GM23338 (cell line): ENCODE measurements around the gene ARHGEF16. TPM values are rescaled to one million over a fixed set of nuclear protein-coding genes. Genes with fewer than 3 reads are reported as not detected.

Source experiments
- ATAC-seq: fragments of 200-7000 bp; cut with Tn5 transposase; 3 replicates; pipeline ENCODE4 v1.9.1; 2020
- DNase-seq: peaks from one replicate; pipeline ENCODE4 v3.0.0-alpha.2; 2015; ENCODE audit warnings: low spot score
- H2AFZ ChIP-seq: fragments of 200-600 bp; sonication (generic); 2 replicates; pipeline ENCODE4 v1.8.0; 2016; ENCODE audit warnings: antibody characterized with exemption, mild to moderate bottlenecking, moderate library complexity
- H3F3A ChIP-seq: fragments of 200-600 bp; sonication (generic); replicated peaks from 2 replicates; pipeline ENCODE4 v1.8.0; 2017; ENCODE audit warnings: antibody characterized with exemption, mixed run types, low read depth
- H3K27ac ChIP-seq: fragments of 200-600 bp; sonication (generic); 2 replicates; pipeline ENCODE4 v1.6.1; 2016; ENCODE audit warnings: low read depth
- H3K27me3 ChIP-seq: fragments of 200-600 bp; sonication (generic); 2 replicates; pipeline ENCODE4 v1.8.0; 2016; ENCODE audit warnings: mild to moderate bottlenecking, mixed run types, moderate library complexity; ENCODE audit not compliant: insufficient read depth
- H3K36me3 ChIP-seq: fragments of 200-600 bp; sonication (generic); 2 replicates; pipeline ENCODE4 v1.8.0; 2016; ENCODE audit warnings: mild to moderate bottlenecking; ENCODE audit not compliant: insufficient read depth
- H3K4me1 ChIP-seq: fragments of 200-600 bp; sonication (generic); 2 replicates; pipeline ENCODE4 v1.8.0; 2016; ENCODE audit warnings: mild to moderate bottlenecking, moderate library complexity; ENCODE audit not compliant: insufficient read depth
- H3K4me2 ChIP-seq: fragments of 200-600 bp; sonication (generic); 2 replicates; pipeline ENCODE4 v1.7.1; 2017; ENCODE audit warnings: mixed run types
- H3K4me3 ChIP-seq: fragments of 200-600 bp; sonication (generic); 2 replicates; pipeline ENCODE4 v1.6.1; 2016; ENCODE audit warnings: mixed run types
- H3K79me2 ChIP-seq: fragments of 200-600 bp; sonication (generic); replicated peaks from 2 replicates; pipeline ENCODE4 v1.8.0; 2017; ENCODE audit warnings: mild to moderate bottlenecking; ENCODE audit not compliant: insufficient read depth
- H3K9me2 ChIP-seq: fragments of 200-600 bp; sonication (generic); 2 replicates; pipeline ENCODE4 v1.8.0; 2017; ENCODE audit not compliant: insufficient read depth
- H4K20me1 ChIP-seq: fragments of 200-600 bp; sonication (generic); replicated peaks from 2 replicates; pipeline ENCODE4 v1.8.0; 2017; ENCODE audit warnings: mild to moderate bottlenecking; ENCODE audit not compliant: insufficient read depth
- H3K27ac Mint-ChIP-seq: 2 replicates; pipeline ENCODE4 v1.8.0; 2020; ENCODE audit warnings: inconsistent platforms, mild to moderate bottlenecking, moderate library complexity, mixed read lengths
- H3K27me3 Mint-ChIP-seq: 3 replicates; pipeline ENCODE4 v1.8.0; 2022; ENCODE audit warnings: low read depth, mild to moderate bottlenecking, moderate library complexity, mixed read lengths, inconsistent platforms; ENCODE audit not compliant: insufficient read depth, poor library complexity
- H3K36me3 Mint-ChIP-seq: 3 replicates; pipeline ENCODE4 v1.8.0; 2021; ENCODE audit warnings: low read depth, mild to moderate bottlenecking, inconsistent platforms, moderate library complexity, mixed read lengths
- H3K4me1 Mint-ChIP-seq: 3 replicates; pipeline ENCODE4 v1.8.0; 2020; ENCODE audit warnings: mild to moderate bottlenecking, inconsistent platforms, mixed read lengths
- H3K4me3 Mint-ChIP-seq: 3 replicates; pipeline ENCODE4 v1.8.0; 2021; ENCODE audit warnings: moderate library complexity, mild to moderate bottlenecking, inconsistent platforms, mixed read lengths
- H3K9me3 Mint-ChIP-seq: 3 replicates; pipeline ENCODE4 v1.8.0; 2020; ENCODE audit warnings: moderate library complexity, mild to moderate bottlenecking, inconsistent platforms, mixed read lengths
- ZNF462 ChIP-seq: fragments of 250-450 bp; sonication (Bioruptor Pico); IDR thresholded peaks from 2 replicates; pipeline ENCODE4 v1.5.0; 2020; ENCODE audit warnings: mild to moderate bottlenecking, moderate library complexity
- polyA plus RNA-seq: library from polyadenylated mRNA; unstranded; fragments of >200 nt; fragmentation: Nextera tagmentation; extraction: Ambion mirVana; gene quantifications from 2 replicates; pipeline ENCODE4 v1.2.1, GENCODE V29; 2016
- total RNA-seq: library from RNA; depleted of rRNA; stranded (reverse); fragments of >200 nt; shearing (Covaris generic); gene quantifications from 2 replicates; pipeline ENCODE4 v1.2.3, GENCODE V29; 2014

Gene ARHGEF16
- total and polyA plus RNA-seq, 2 experiments from 2014 or later: 12.2 to 29.3 TPM

GRCh38 chr1:3509721-3510120, 55.3 kb downstream of the ARHGEF16 start:
- no peak for ATAC-seq

More at GRCh38 chr1:3509721-3510120, 55.3 kb downstream of the ARHGEF16 start:
- Histone ChIP-seq H3K27me3 (no peaks in the 10 kb centered on the region), H3K4me3 (no peak overlapping the region), H3K79me2 (no peaks in the 10 kb centered on the region), H3K36me3 (no peaks in the 10 kb centered on the region), H3K4me1 (no peaks in the 10 kb centered on the region), H3K9me2 (no peaks in the 10 kb centered on the region), H3F3A (no peaks in the 10 kb centered on the region), H3K27ac (no peak overlapping the region), H2AFZ (no peak overlapping the region), H3K4me2 (no peak overlapping the region), H4K20me1 (no peaks in the 10 kb centered on the region; the same call in 1 of the 2 replicates)
- no peak for DNase-seq
- H3K4me3 Mint-ChIP-seq: no peak overlapping the region
- TF ChIP-seq ZNF462: no peak
- peaks cover 2% of the 10 kb centered on the region; the same call in 1 of the 3 replicates for H3K36me3 Mint-ChIP-seq
- no peaks in the 10 kb centered on the region; the same call in 2 of the 3 replicates for H3K4me1 Mint-ChIP-seq
- peaks cover 4% of the 10 kb centered on the region for H3K27me3 Mint-ChIP-seq
- H3K9me3 Mint-ChIP-seq: no peaks in the 10 kb centered on the region
- H3K27ac Mint-ChIP-seq: no peak overlapping the region
